Smooth muscle cell (in vitro differentiated cells): ENCODE results near the gene MKLN1. TPM values are rescaled to one million over a fixed set of nuclear protein-coding genes. Genes with fewer than 3 reads are reported as not detected.
"Not testable (repeated sequence)": the region's sequence is repeated elsewhere in the genome, so short reads cannot be mapped to it uniquely, and the experiment has no call there.

ENCODE experiments used
- DNase-seq: peaks from one replicate; lab custom pipeline; 2025; ENCODE audit not compliant: unreplicated experiment; lab: John Stamatoyannopoulos, UW
- H2AFZ ChIP-seq: fragments of 200-600 bp; sonication (generic); 2 replicates; pipeline ENCODE4 v1.6.0; 2016; ENCODE audit warnings: antibody characterized with exemption, low read depth, mild to moderate bottlenecking
- H3F3A ChIP-seq: fragments of 200-600 bp; sonication (generic); 2 replicates; pipeline ENCODE4 v1.6.0; 2017; ENCODE audit warnings: antibody characterized with exemption, low read depth
- H3K27ac ChIP-seq: fragments of 200-600 bp; sonication (generic); 2 replicates; pipeline ENCODE4 v1.5.1; 2016; ENCODE audit warnings: low read depth, mild to moderate bottlenecking
- H3K27me3 ChIP-seq: fragments of 200-600 bp; sonication (generic); 2 replicates; pipeline ENCODE4 v1.6.1; 2016; ENCODE audit warnings: low read depth, mild to moderate bottlenecking
- H3K36me3 ChIP-seq: fragments of 200-600 bp; sonication (generic); 2 replicates; pipeline ENCODE4 v1.5.1; 2016; ENCODE audit warnings: low read depth
- H3K4me1 ChIP-seq: fragments of 200-600 bp; sonication (generic); 2 replicates; pipeline ENCODE4 v1.5.1; 2016; ENCODE audit warnings: low read depth
- H3K4me2 ChIP-seq: fragments of 200-600 bp; sonication (generic); 2 replicates; pipeline ENCODE4 v1.6.0; 2016; ENCODE audit warnings: mild to moderate bottlenecking
- H3K4me3 ChIP-seq: fragments of 200-600 bp; sonication (generic); 2 replicates; pipeline ENCODE4 v1.5.1; 2016; ENCODE audit warnings: mild to moderate bottlenecking
- H3K79me2 ChIP-seq: fragments of 200-600 bp; sonication (generic); 2 replicates; pipeline ENCODE4 v1.6.0; 2016; ENCODE audit warnings: low read depth, mild to moderate bottlenecking
- H3K9ac ChIP-seq: fragments of 200-600 bp; sonication (generic); 2 replicates; pipeline ENCODE4 v1.6.0; 2016; ENCODE audit warnings: low read depth
- H3K9me3 ChIP-seq: fragments of 200-600 bp; sonication (generic); replicated peaks from 2 replicates; pipeline ENCODE4 v1.5.1; 2016; ENCODE audit warnings: low read depth
- H4K20me1 ChIP-seq: fragments of 200-600 bp; sonication (generic); 2 replicates; pipeline ENCODE4 v1.6.0; 2016; ENCODE audit warnings: low read depth
- CTCF ChIP-seq: fragments of 200-600 bp; sonication (generic); IDR thresholded peaks from 2 replicates; pipeline ENCODE4 v1.5.1; 2017; ENCODE audit warnings: borderline replicate concordance, mild to moderate bottlenecking, antibody characterized with exemption; ENCODE audit not compliant: insufficient read depth, poor library complexity, severe bottlenecking
- WGBS: methylation state at CpG from one replicate; pipeline ENCODE4 v1.1.7; 2016; ENCODE audit warnings: low lambda C conversion rate; 5-methylcytosine and 5-hydroxymethylcytosine counted together
- polyA plus RNA-seq: library from polyadenylated mRNA; unstranded; fragments of >200 nt; fragmentation: Nextera tagmentation; extraction: Ambion mirVana; gene quantifications from 2 replicates; pipeline ENCODE4 v1.2.1, GENCODE V29; 2016
- total RNA-seq: library from RNA; depleted of rRNA; stranded (reverse); fragments of >200 nt; gene quantifications from 2 replicates; pipeline ENCODE4 v1.2.3, GENCODE V29; 2014

MKLN1 gene
- total and polyA plus RNA-seq, 2 experiments from 2014 or later: 26.3 to 45.3 TPM

GRCh38 chr7:131504157-131504899, 176.7 kb downstream of the MKLN1 start:
- Histone ChIP-seq H3K9me3 (no peaks in the 10 kb centered on the region), H3K4me2 (no peak overlapping the region), H3K4me3 (no peak overlapping the region), H3K79me2 (no peaks in the 10 kb centered on the region), H3K9ac (no peak overlapping the region), H4K20me1 (peaks cover 6% of the 10 kb centered on the region), H3K36me3 (no peaks in the 10 kb centered on the region), H3K27me3 (no peaks in the 10 kb centered on the region), H2AFZ (no peak overlapping the region), H3F3A (peaks cover 15% of the 10 kb centered on the region), H3K27ac (no peak overlapping the region), H3K4me1 (peaks cover 8% of the 10 kb centered on the region)
- WGBS: 97% methylated on average over 14 of the region's 14 CpGs
- DNase-seq: no peak
- no peak for TF ChIP-seq CTCF

GRCh38 chr7:131505037-131505620, 177.5 kb downstream of the MKLN1 start:
- H3K4me3 ChIP-seq, H4K20me1 ChIP-seq, H3K4me2 ChIP-seq, H3K27ac ChIP-seq, H3K36me3 ChIP-seq, H3K9me3 ChIP-seq, H3K79me2 ChIP-seq, DNase-seq, H3K4me1 ChIP-seq, H3K9ac ChIP-seq, H2AFZ ChIP-seq, H3K27me3 ChIP-seq: not testable (repeated sequence)
- peaks cover 15% of the 10 kb centered on the region for H3F3A ChIP-seq
- 99% methylated on average over 8 of the region's 8 CpGs for WGBS

- Histone ChIP-seq H3K79me2 (no peaks in the 10 kb centered on the region), H3K9ac (no peak overlapping the region), H3F3A (peaks cover 15% of the 10 kb centered on the region), H4K20me1 (peaks cover 6% of the 10 kb centered on the region), H3K27me3 (no peaks in the 10 kb centered on the region), H3K4me1 (peaks cover 8% of the 10 kb centered on the region), H3K4me3 (no peak overlapping the region), H3K36me3 (no peaks in the 10 kb centered on the region), H3K4me2 (no peak overlapping the region), H3K9me3 (no peaks in the 10 kb centered on the region), H2AFZ (no peak overlapping the region), H3K27ac (no peak overlapping the region)
- DNase-seq: no peak
- WGBS: 95% methylated on average over 30 of the region's 30 CpGs
- TF ChIP-seq CTCF: no peak
Measured at GRCh38 chr7:131505636-131506557, 178.2 kb downstream of the MKLN1 start.

- no peak for DNase-seq
- Histone ChIP-seq H2AFZ (no peak overlapping the region), H3K36me3 (no peaks in the 10 kb centered on the region), H4K20me1 (peaks cover 5% of the 10 kb centered on the region), H3F3A (peaks cover 14% of the 10 kb centered on the region), H3K4me2 (no peak overlapping the region), H3K9me3 (no peaks in the 10 kb centered on the region), H3K4me1 (peaks cover 8% of the 10 kb centered on the region), H3K27ac (no peak overlapping the region), H3K79me2 (no peaks in the 10 kb centered on the region), H3K9ac (no peak overlapping the region), H3K27me3 (no peaks in the 10 kb centered on the region), H3K4me3 (no peak overlapping the region)
- WGBS: 89% methylated on average over 18 of the region's 18 CpGs
- no peak for TF ChIP-seq CTCF
Measured at GRCh38 chr7:131506597-131506996, 178.9 kb downstream of the MKLN1 start.
